ENCODE results near the gene TRHDE. TPM values are rescaled to one million over a fixed set of nuclear protein-coding genes. Genes with fewer than 3 reads are reported as not detected.

The TRHDE gene
- total RNA-seq, 1 experiment from 2014 or later, result 0.74 TPM

GRCh38 chr12:72540811-72541210 lies 268.6 kb downstream of the TRHDE start:
- intact Hi-C loops (cut with micrococcal nuclease; ENCODE audit: unreplicated experiment), result no loop called here
- TF ChIP-seq CTCF (conservative IDR thresholded peaks at IDR 0.05) (no peak), EZH2 (IDR thresholded peaks at IDR 0.05; ENCODE audit: low read depth) (no peak)
- Histone ChIP-seq H3K4me2 (no peak overlapping the region), H3K27me3 (ENCODE audit: insufficient read depth, low read depth) (no peaks in the 10 kb centered on the region), H3K9me3 (ENCODE audit: insufficient read depth, low read depth) (no peaks in the 10 kb centered on the region), H3F3A (ENCODE audit: insufficient read depth, low read depth) (no peaks in the 10 kb centered on the region), H4K20me1 (ENCODE audit: insufficient read depth) (no peaks in the 10 kb centered on the region), H3K9me2 (ENCODE audit: insufficient read depth) (no peaks in the 10 kb centered on the region; the same call in 1 of the 2 replicates), H3K4me1 (replicated peaks; ENCODE audit: insufficient read depth) (no peaks in the 10 kb centered on the region), H3K79me2 (ENCODE audit: low read depth) (no peaks in the 10 kb centered on the region), H2AFZ (no peak overlapping the region), H3K36me3 (ENCODE audit: low read depth) (no peaks in the 10 kb centered on the region), H3K4me3 (no peak overlapping the region), H3K27ac (no peak overlapping the region)
- ChIA-PET CTCF (no interaction called here), POLR2A (ENCODE audit: unreplicated experiment) (no interaction called here)
- no TSS peak for BruUV-seq (replicated peaks)
- DNase-seq, result no peak

- POLR2A ChIA-PET (ENCODE audit: unreplicated experiment), result no interaction called here
- Histone ChIP-seq H3K79me2 (ENCODE audit: low read depth) (no peaks in the 10 kb centered on the region), H3K36me3 (ENCODE audit: low read depth) (no peaks in the 10 kb centered on the region), H3K4me2 (no peak overlapping the region), H3K4me1 (replicated peaks; ENCODE audit: insufficient read depth) (no peaks in the 10 kb centered on the region), H3K27me3 (ENCODE audit: insufficient read depth, low read depth) (no peaks in the 10 kb centered on the region), H3K4me3 (no peak overlapping the region), H3K9me2 (ENCODE audit: insufficient read depth) (no peaks in the 10 kb centered on the region; the same call in 1 of the 2 replicates), H3K27ac (no peak overlapping the region), H3K9me3 (ENCODE audit: insufficient read depth, low read depth) (no peaks in the 10 kb centered on the region), H3F3A (ENCODE audit: insufficient read depth, low read depth) (no peaks in the 10 kb centered on the region), H4K20me1 (ENCODE audit: insufficient read depth) (no peaks in the 10 kb centered on the region), H2AFZ (no peak overlapping the region)
- BruUV-seq (replicated peaks), result no TSS peak
- TF ChIP-seq EZH2 (IDR thresholded peaks at IDR 0.05; ENCODE audit: low read depth) (no peak), CTCF (conservative IDR thresholded peaks at IDR 0.05) (no peak)
- no peak for DNase-seq
- intact Hi-C loops (cut with micrococcal nuclease; ENCODE audit: unreplicated experiment), result no loop called here
- CTCF ChIA-PET, result no interaction called here
These were observed 271.8 kb downstream of the TRHDE start for GRCh38 chr12:72543777-72544467.

GRCh38 chr12:72546106-72546505 lies 273.9 kb downstream of the TRHDE start:
- Histone ChIP-seq H2AFZ (no peak overlapping the region), H3K79me2 (ENCODE audit: low read depth) (no peaks in the 10 kb centered on the region), H3K9me2 (ENCODE audit: insufficient read depth) (no peaks in the 10 kb centered on the region; the same call in 1 of the 2 replicates), H4K20me1 (ENCODE audit: insufficient read depth) (no peaks in the 10 kb centered on the region), H3K9me3 (ENCODE audit: insufficient read depth, low read depth) (no peaks in the 10 kb centered on the region; the same call in 1 of the 2 replicates), H3K4me2 (no peak overlapping the region), H3F3A (ENCODE audit: insufficient read depth, low read depth) (no peaks in the 10 kb centered on the region), H3K4me3 (no peak overlapping the region), H3K27ac (no peak overlapping the region), H3K27me3 (ENCODE audit: insufficient read depth, low read depth) (no peaks in the 10 kb centered on the region), H3K36me3 (ENCODE audit: low read depth) (no peaks in the 10 kb centered on the region), H3K4me1 (replicated peaks; ENCODE audit: insufficient read depth) (no peaks in the 10 kb centered on the region)
- ChIA-PET POLR2A (ENCODE audit: unreplicated experiment) (interaction anchor here (0.5 kb wide), 2 partner anchors 172 to 655 kb away, joined by 7 to 8 read pairs; no protein-coding TSS in a partner anchor), CTCF (no interaction called here)
- no TSS peak for BruUV-seq (replicated peaks)
- intact Hi-C loops (cut with micrococcal nuclease; ENCODE audit: unreplicated experiment), result no loop called here
- TF ChIP-seq CTCF (conservative IDR thresholded peaks at IDR 0.05) (no peak), EZH2 (IDR thresholded peaks at IDR 0.05; ENCODE audit: low read depth) (no peak)
- DNase-seq, result no peak

Measured in PC-9 (cell line).